ENCODE results near the gene F11. TPM values are rescaled to one million over a fixed set of nuclear protein-coding genes. Genes with fewer than 3 reads are reported as not detected.
"Not testable (repeated sequence)": the region's sequence is repeated elsewhere in the genome, so short reads cannot be mapped to it uniquely, and the experiment has no call there.

Gene F11
- total and polyA plus RNA-seq, 4 donors = 2.8 to 12.9 (median 6.7) TPM

DNA sequence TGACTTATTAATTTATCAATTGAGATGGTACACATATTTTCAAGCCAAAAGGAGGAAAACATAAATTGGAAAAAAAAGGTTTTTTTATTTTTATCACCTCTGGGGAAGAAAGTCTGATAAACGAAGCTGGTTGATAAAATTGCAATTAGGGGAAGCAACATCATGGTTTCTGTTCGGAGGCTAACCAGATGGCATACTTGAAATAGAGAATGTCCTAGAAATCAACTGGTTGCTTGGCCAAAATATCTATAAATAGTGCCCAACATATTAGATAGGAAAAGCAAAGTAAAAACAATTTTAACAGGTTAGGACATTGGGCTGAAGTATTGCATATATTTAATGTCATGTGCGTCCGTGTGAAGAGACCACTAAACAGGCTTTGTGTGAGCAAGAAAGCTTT lies 24.4 kb upstream of the F11 start:
- Histone ChIP-seq H3K9ac (ENCODE audit: insufficient read depth in 1 of 2, low read length in 2 of 2) (no peak overlapping the region), H3K27me3 (ENCODE audit: control insufficient read depth in 3 of 3, insufficient read depth in 3 of 3, low read length in 2 of 3) (no peaks in the 10 kb centered on the region), H3K4me1 (ENCODE audit: control insufficient read depth in 5 of 5, insufficient read depth in 5 of 5, low read length in 5 of 5) (no peaks in the 10 kb centered on the region), H3K9me3 (ENCODE audit: control insufficient read depth in 4 of 4, insufficient read depth in 3 of 4, low read length in 3 of 4) (peaks cover 0 to 2% (median 0%) of the 10 kb centered on the region in 4 donors), H3K27ac (ENCODE audit: low read depth in 1 of 2, low read length in 1 of 2) (no peak overlapping the region), H3K36me3 (ENCODE audit: control insufficient read depth in 4 of 4, insufficient read depth in 4 of 4, low read length in 4 of 4) (peaks cover 0 to 7% (median under 1%) of the 10 kb centered on the region in 4 donors), H3K4me3 (no peak overlapping the region)
- TF ChIP-seq, protein P1, sequence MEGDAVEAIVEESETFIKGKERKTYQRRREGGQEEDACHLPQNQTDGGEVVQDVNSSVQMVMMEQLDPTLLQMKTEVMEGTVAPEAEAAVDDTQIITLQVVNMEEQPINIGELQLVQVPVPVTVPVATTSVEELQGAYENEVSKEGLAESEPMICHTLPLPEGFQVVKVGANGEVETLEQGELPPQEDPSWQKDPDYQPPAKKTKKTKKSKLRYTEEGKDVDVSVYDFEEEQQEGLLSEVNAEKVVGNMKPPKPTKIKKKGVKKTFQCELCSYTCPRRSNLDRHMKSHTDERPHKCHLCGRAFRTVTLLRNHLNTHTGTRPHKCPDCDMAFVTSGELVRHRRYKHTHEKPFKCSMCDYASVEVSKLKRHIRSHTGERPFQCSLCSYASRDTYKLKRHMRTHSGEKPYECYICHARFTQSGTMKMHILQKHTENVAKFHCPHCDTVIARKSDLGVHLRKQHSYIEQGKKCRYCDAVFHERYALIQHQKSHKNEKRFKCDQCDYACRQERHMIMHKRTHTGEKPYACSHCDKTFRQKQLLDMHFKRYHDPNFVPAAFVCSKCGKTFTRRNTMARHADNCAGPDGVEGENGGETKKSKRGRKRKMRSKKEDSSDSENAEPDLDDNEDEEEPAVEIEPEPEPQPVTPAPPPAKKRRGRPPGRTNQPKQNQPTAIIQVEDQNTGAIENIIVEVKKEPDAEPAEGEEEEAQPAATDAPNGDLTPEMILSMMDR (IDR thresholded peaks at IDR 0.05; ENCODE audit: control extremely low read depth, extremely low read depth) = no peak
- DNase-seq (no peak), ATAC-seq (ENCODE audit: insufficient read depth, low FRiP score) (no peak)
- WGBS, 2 donors = 89 to 92% methylated on average over 4 of the region's 4 CpGs

DNA sequence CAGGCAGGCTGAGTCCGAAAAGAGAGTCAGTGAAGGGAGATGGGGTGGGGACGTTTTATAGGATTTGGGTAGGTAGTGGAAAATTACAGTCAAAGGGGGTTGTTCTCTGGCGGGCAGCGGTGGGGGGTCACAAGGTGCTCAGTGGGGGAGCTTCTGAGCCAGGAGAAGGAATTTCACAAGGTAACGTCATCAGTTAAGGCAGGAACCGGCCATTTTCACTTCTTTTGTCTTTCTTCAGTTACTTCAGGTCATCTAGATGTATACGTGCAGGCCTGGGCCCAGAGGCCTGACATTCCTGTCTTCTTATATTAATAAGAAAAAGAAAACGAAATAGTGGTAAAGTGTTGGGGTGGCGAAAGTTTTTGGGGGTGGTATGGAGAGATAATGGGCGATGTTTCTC lies 24.0 kb upstream of the F11 start:
- DNase-seq; H3K4me3 ChIP-seq; H3K9me3 ChIP-seq (ENCODE audit: control insufficient read depth in 4 of 4, insufficient read depth in 3 of 4, low read length in 3 of 4); H3K9ac ChIP-seq (ENCODE audit: insufficient read depth in 1 of 2, low read length in 2 of 2); H3K27me3 ChIP-seq (ENCODE audit: control insufficient read depth in 3 of 3, insufficient read depth in 3 of 3, low read length in 2 of 3); H3K36me3 ChIP-seq (ENCODE audit: control insufficient read depth in 4 of 4, insufficient read depth in 4 of 4, low read length in 4 of 4); H3K4me1 ChIP-seq (ENCODE audit: control insufficient read depth in 5 of 5, insufficient read depth in 5 of 5, low read length in 5 of 5); ATAC-seq (ENCODE audit: insufficient read depth, low FRiP score); H3K27ac ChIP-seq (ENCODE audit: low read depth in 1 of 2, low read length in 1 of 2): not testable (repeated sequence)
- WGBS, 2 donors = 86 to 90% methylated on average over 10 of the region's 10 CpGs

DNA sequence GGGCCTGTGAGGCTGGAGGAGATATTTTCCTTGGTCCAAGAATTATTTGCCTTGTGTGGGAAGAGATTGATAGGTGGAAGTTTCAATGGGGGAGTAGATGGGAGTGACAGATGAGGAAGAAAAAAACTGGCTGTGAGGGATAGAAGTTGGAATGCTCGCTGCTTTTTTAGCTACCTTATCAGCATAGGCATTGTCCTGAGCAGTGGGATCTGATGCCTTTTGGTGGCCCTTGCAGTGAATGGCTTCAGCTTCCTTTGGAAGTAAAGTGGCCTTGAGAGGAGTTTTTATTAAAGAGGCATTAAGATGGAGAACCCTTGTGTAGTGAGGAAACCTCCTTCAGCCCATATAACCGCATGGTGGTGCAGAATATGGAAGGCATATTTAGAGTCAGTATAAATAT lies 22.7 kb upstream of the F11 start:
- TF ChIP-seq, protein P1 (IDR thresholded peaks at IDR 0.05; ENCODE audit: control extremely low read depth, extremely low read depth) = no peak
- no peak overlapping the region for H3K4me3 ChIP-seq
- no peak overlapping the region for H3K9ac ChIP-seq (ENCODE audit: insufficient read depth in 1 of 2, low read length in 2 of 2)
- no peaks in the 10 kb centered on the region for H3K27me3 ChIP-seq (ENCODE audit: control insufficient read depth in 3 of 3, insufficient read depth in 3 of 3, low read length in 2 of 3)
- peaks cover 0 to 2% (median under 1%) of the 10 kb centered on the region in 4 donors for H3K36me3 ChIP-seq (ENCODE audit: control insufficient read depth in 4 of 4, insufficient read depth in 4 of 4, low read length in 4 of 4)
- H3K27ac ChIP-seq (ENCODE audit: low read depth in 1 of 2, low read length in 1 of 2) = no peak overlapping the region
- H3K4me1 ChIP-seq (ENCODE audit: control insufficient read depth in 5 of 5, insufficient read depth in 5 of 5, low read length in 5 of 5) = no peaks in the 10 kb centered on the region
- peaks cover 0 to 2% (median 0%) of the 10 kb centered on the region in 4 donors for H3K9me3 ChIP-seq (ENCODE audit: control insufficient read depth in 4 of 4, insufficient read depth in 3 of 4, low read length in 3 of 4)
- 82 to 84% methylated on average over 2 of the region's 2 CpGs for WGBS, 2 donors
- ATAC-seq (ENCODE audit: insufficient read depth, low FRiP score) (no peak), DNase-seq (no peak)

DNA sequence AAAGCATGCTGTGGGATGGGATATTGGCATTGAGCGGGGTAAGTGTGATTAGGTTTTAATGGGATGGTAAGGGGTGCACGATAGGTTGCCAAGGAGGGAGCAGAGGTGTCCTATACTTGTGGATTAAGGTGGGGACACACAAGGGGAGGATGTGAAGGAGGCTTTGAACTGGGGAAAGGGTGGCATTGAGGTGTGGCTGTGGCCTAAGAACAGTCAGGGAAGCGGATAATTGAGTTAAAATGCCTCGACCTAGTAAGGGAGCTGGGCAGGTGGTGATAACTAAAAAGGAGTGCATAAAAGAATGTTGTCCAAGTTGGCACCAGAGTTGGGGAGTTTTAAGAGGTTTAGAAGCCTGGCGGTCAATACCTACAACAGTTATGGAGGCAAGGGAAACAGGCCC lies 21.2 kb upstream of the F11 start:
- no peak overlapping the region for H3K9ac ChIP-seq (ENCODE audit: insufficient read depth in 1 of 2, low read length in 2 of 2)
- peaks cover 0 to 2% (median 0%) of the 10 kb centered on the region in 4 donors for H3K36me3 ChIP-seq (ENCODE audit: control insufficient read depth in 4 of 4, insufficient read depth in 4 of 4, low read length in 4 of 4)
- H3K9me3 ChIP-seq (ENCODE audit: control insufficient read depth in 4 of 4, insufficient read depth in 3 of 4, low read length in 3 of 4) = peaks cover 0 to 2% (median 0%) of the 10 kb centered on the region in 4 donors
- H3K27ac ChIP-seq (ENCODE audit: low read depth in 1 of 2, low read length in 1 of 2) = no peak overlapping the region
- no peaks in the 10 kb centered on the region for H3K27me3 ChIP-seq (ENCODE audit: control insufficient read depth in 3 of 3, insufficient read depth in 3 of 3, low read length in 2 of 3)
- ATAC-seq (ENCODE audit: insufficient read depth, low FRiP score) (no peak), DNase-seq (no peak)
- H3K4me3 ChIP-seq = no peak overlapping the region
- WGBS, 2 donors = 79 to 95% methylated on average over 5 of the region's 5 CpGs
- peaks cover 0 to 6% (median 0%) of the 10 kb centered on the region in 5 donors for H3K4me1 ChIP-seq (ENCODE audit: control insufficient read depth in 5 of 5, insufficient read depth in 5 of 5, low read length in 5 of 5)
- TF ChIP-seq, protein P1 (IDR thresholded peaks at IDR 0.05; ENCODE audit: control extremely low read depth, extremely low read depth) = no peak

DNA sequence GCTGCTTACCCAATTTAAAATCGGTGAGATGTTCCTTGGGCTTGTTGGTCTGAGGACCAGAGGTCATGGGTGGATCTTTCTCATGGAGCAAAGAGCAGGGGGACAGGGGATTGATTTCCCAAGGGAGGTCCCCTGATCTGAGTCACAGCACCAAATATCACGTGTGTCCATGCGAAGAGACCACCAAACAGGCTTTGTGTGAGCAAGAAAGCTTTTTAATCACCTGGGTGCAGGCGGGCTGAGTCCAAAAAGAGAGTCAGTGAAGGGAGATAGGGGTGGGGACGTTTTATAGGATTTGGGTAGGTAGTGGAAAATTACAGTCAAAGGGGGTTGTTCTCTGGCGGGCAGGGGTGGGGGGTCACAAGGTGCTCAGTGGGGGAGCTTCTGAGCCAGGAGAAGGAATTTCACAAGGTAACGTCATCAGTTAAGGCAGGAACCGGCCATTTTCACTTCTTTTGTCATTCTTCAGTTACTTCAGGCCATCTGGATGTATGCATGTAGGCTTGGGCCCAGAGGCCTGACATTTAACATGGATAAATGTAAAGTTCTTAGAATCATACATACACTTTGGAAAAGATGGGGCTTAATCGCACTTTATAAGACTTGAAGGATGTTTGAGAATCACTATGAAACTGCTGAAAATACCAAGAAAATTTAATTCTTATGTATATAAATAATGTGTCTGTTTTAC lies 18.8 kb upstream of the F11 start:
- H3K36me3 ChIP-seq (ENCODE audit: control insufficient read depth in 4 of 4, insufficient read depth in 4 of 4, low read length in 4 of 4); H3K9me3 ChIP-seq (ENCODE audit: control insufficient read depth in 4 of 4, insufficient read depth in 3 of 4, low read length in 3 of 4); ATAC-seq (ENCODE audit: insufficient read depth, low FRiP score); H3K27ac ChIP-seq (ENCODE audit: low read depth in 1 of 2, low read length in 1 of 2); DNase-seq; H3K27me3 ChIP-seq (ENCODE audit: control insufficient read depth in 3 of 3, insufficient read depth in 3 of 3, low read length in 2 of 3); H3K9ac ChIP-seq (ENCODE audit: insufficient read depth in 1 of 2, low read length in 2 of 2); H3K4me3 ChIP-seq: not testable (repeated sequence)
- 85 to 88% methylated on average over 9 of the region's 9 CpGs for WGBS, 2 donors
- H3K4me1 ChIP-seq (ENCODE audit: control insufficient read depth in 5 of 5, insufficient read depth in 5 of 5, low read length in 5 of 5) = peaks cover 0 to 11% (median 0%) of the 10 kb centered on the region in 5 donors

All from lung (tissue), 12 donors.